ENCODE data around the gene FHIP1A.

- TF ChIP-seq GATA3 (IDR thresholded peaks at IDR 0.05; ENCODE audit: low read depth, low read length) (no peak), GATA2 (IDR thresholded peaks at IDR 0.05; ENCODE audit: low read depth, low read length) (no peak)
Measured at GRCh38 chr4:151443247-151443646, 34.3 kb downstream of the FHIP1A start.

Data from SH-SY5Y (cell line).